Endothelial cell (in vitro differentiated cells): ENCODE measurements around the gene CHCHD3. TPM values are rescaled to one million over a fixed set of nuclear protein-coding genes. Genes with fewer than 3 reads are reported as not detected.
"Not testable (repeated sequence)": the region's sequence is repeated elsewhere in the genome, so short reads cannot be mapped to it uniquely, and the experiment has no call there.

Experiments used
- DNase-seq: peaks from one replicate; pipeline ENCODE4 v3.0.0; 2021; ENCODE audit warnings: low spot score
- H3K27ac Mint-ChIP-seq: one replicate; pipeline ENCODE4 v1.8.0; 2021; ENCODE audit warnings: mixed read lengths, inconsistent platforms; ENCODE audit not compliant: unreplicated experiment
- H3K27me3 Mint-ChIP-seq: one replicate; pipeline ENCODE4 v1.8.0; 2021; ENCODE audit warnings: mild to moderate bottlenecking, moderate library complexity, mixed read lengths, inconsistent platforms; ENCODE audit not compliant: unreplicated experiment
- H3K36me3 Mint-ChIP-seq: one replicate; pipeline ENCODE4 v1.8.0; 2021; ENCODE audit warnings: mild to moderate bottlenecking, low read depth, mixed read lengths, inconsistent platforms; ENCODE audit not compliant: unreplicated experiment
- H3K4me1 Mint-ChIP-seq: one replicate; pipeline ENCODE4 v1.8.0; 2021; ENCODE audit warnings: mild to moderate bottlenecking, mixed read lengths, inconsistent platforms; ENCODE audit not compliant: unreplicated experiment
- H3K4me3 Mint-ChIP-seq: one replicate; pipeline ENCODE4 v1.8.0; 2021; ENCODE audit warnings: mild to moderate bottlenecking, mixed read lengths, inconsistent platforms; ENCODE audit not compliant: unreplicated experiment
- H3K9me3 Mint-ChIP-seq: one replicate; pipeline ENCODE4 v1.8.0; 2021; ENCODE audit warnings: mixed read lengths, inconsistent platforms; ENCODE audit not compliant: unreplicated experiment
- CTCF ChIP-seq: fragments of 200-600 bp; sonication (generic); IDR thresholded peaks from one replicate; pipeline ENCODE4 v1.5.0; 2021; ENCODE audit warnings: antibody characterized with exemption; ENCODE audit not compliant: unreplicated experiment
- total RNA-seq: library from RNA; stranded (reverse); fragmentation: NEBNext Ultra II Directional; extraction: Animal tissue kit (Norgen Biotek cat#: 25700); gene quantifications from one replicate; pipeline ENCODE4 v1.2.1, GENCODE V29; 2021; ENCODE audit not compliant: unreplicated experiment

The CHCHD3 gene
- total RNA-seq, 1 donor from 2014 or later: 55.6 TPM

- Mint-ChIP-seq H3K27me3 (peaks cover 5% of the 10 kb centered on the region), H3K9me3 (no peaks in the 10 kb centered on the region), H3K4me3 (no peak overlapping the region), H3K36me3 (peaks cover 7% of the 10 kb centered on the region), H3K4me1 (peaks cover 5% of the 10 kb centered on the region), H3K27ac (no peak overlapping the region)
- TF ChIP-seq CTCF: no peak
- DNase-seq: no peak
These were observed 177.7 kb downstream of the CHCHD3 start for GRCh38 chr7:132904209-132904608.

- H3K4me1 Mint-ChIP-seq, DNase-seq, H3K27ac Mint-ChIP-seq, H3K36me3 Mint-ChIP-seq, H3K4me3 Mint-ChIP-seq, H3K27me3 Mint-ChIP-seq, H3K9me3 Mint-ChIP-seq: not testable (repeated sequence)
These were observed 179.6 kb downstream of the CHCHD3 start for GRCh38 chr7:132902294-132902693.

GRCh38 chr7:132901241-132901640 lies 180.6 kb downstream of the CHCHD3 start:
- H3K27me3 Mint-ChIP-seq: peaks cover 5% of the 10 kb centered on the region
- H3K4me3 Mint-ChIP-seq: no peak overlapping the region
- TF ChIP-seq CTCF: no peak
- H3K9me3 Mint-ChIP-seq: no peaks in the 10 kb centered on the region
- peaks cover 3% of the 10 kb centered on the region for H3K36me3 Mint-ChIP-seq
- DNase-seq: no peak
- no peaks in the 10 kb centered on the region for H3K4me1 Mint-ChIP-seq
- H3K27ac Mint-ChIP-seq: no peak overlapping the region

GRCh38 chr7:132899833-132900232 lies 182.1 kb downstream of the CHCHD3 start:
- no peak for DNase-seq
- Mint-ChIP-seq H3K27me3 (peaks cover 5% of the 10 kb centered on the region), H3K36me3 (peaks cover 6% of the 10 kb centered on the region), H3K27ac (no peak overlapping the region), H3K4me3 (no peak overlapping the region), H3K9me3 (no peaks in the 10 kb centered on the region), H3K4me1 (no peaks in the 10 kb centered on the region)
- no peak for TF ChIP-seq CTCF

GRCh38 chr7:132898641-132899175 lies 183.2 kb downstream of the CHCHD3 start:
- not testable (repeated sequence) for DNase-seq, H3K27ac Mint-ChIP-seq, H3K27me3 Mint-ChIP-seq, H3K4me1 Mint-ChIP-seq, H3K4me3 Mint-ChIP-seq, H3K9me3 Mint-ChIP-seq
- H3K36me3 Mint-ChIP-seq: peaks cover 13% of the 10 kb centered on the region

GRCh38 chr7:132897093-132897687 lies 184.7 kb downstream of the CHCHD3 start:
- no peaks in the 10 kb centered on the region for H3K4me1 Mint-ChIP-seq
- H3K4me3 Mint-ChIP-seq: no peak overlapping the region
- TF ChIP-seq CTCF: no peak
- peaks cover 22% of the 10 kb centered on the region for H3K36me3 Mint-ChIP-seq
- H3K9me3 Mint-ChIP-seq: no peaks in the 10 kb centered on the region
- DNase-seq: no peak
- H3K27me3 Mint-ChIP-seq: peaks cover 6% of the 10 kb centered on the region
- no peak overlapping the region for H3K27ac Mint-ChIP-seq
